Suprapubic skin (tissue), 4 donors: Measurements from ENCODE around the gene CMC1. TPM values are rescaled to one million over a fixed set of nuclear protein-coding genes. Genes with fewer than 3 reads are reported as not detected.

Experiments used
- DNase-seq, 2 donors: peaks; one replicate each; pipeline ENCODE4 v3.0.0-alpha.2; 2019; ENCODE audit warnings: low spot score in 2 of 2
- H3K27ac ChIP-seq: fragments of 200-600 bp; sonication (generic); one replicate; pipeline ENCODE4 v1.5.1; 2019
- H3K27me3 ChIP-seq: fragments of 200-600 bp; sonication (generic); one replicate; pipeline ENCODE4 v1.5.1; 2019
- H3K36me3 ChIP-seq: fragments of 200-600 bp; sonication (generic); one replicate; pipeline ENCODE4 v1.5.1; 2019
- H3K4me1 ChIP-seq: fragments of 200-600 bp; sonication (generic); one replicate; pipeline ENCODE4 v1.5.1; 2019
- H3K4me3 ChIP-seq: fragments of 200-600 bp; sonication (generic); one replicate; pipeline ENCODE4 v1.5.1; 2019; ENCODE audit warnings: mild to moderate bottlenecking
- H3K9me3 ChIP-seq: fragments of 200-600 bp; sonication (generic); one replicate; pipeline ENCODE4 v1.5.1; 2019
- EP300 ChIP-seq: sonication (generic); formaldehyde crosslinking; IDR thresholded peaks from one replicate; pipeline ENCODE4 v1.6.1; 2017; ENCODE audit warnings: antibody characterized with exemption
- POLR2A ChIP-seq, 2 donors: fragments of 450-650 bp; IDR thresholded peaks; one replicate each; pipeline ENCODE4 v1.6.1; 2017; ENCODE audit warnings: antibody characterized with exemption in 2 of 2, mild to moderate bottlenecking in 2 of 2, moderate library complexity in 2 of 2
- POLR2AphosphoS5 ChIP-seq, 3 donors: sonication (generic); formaldehyde crosslinking; IDR thresholded peaks; one replicate each; pipeline ENCODE4 v1.6.1; 2017; ENCODE audit warnings: antibody characterized with exemption in 3 of 3
- WGBS: methylation state at CpG from one replicate; pipeline ENCODE4 v1.1.5; 2018; 5-methylcytosine and 5-hydroxymethylcytosine counted together
- total RNA-seq, 4 donors: library from RNA; depleted of rRNA; stranded (reverse); fragments of >200 nt; gene quantifications; one replicate each; pipeline ENCODE4 v1.1.0, GENCODE V29; 2016
- TF ChIP-seq, protein P1 (sequence below), 2 donors: fragments of 200-600 bp in 1 of 2; fragments of 450-650 bp in 1 of 2; sonication (generic) in 1 of 2; IDR thresholded peaks; one replicate each; pipeline ENCODE4 v1.5.1; 2016 to 2019; ENCODE audit warnings: antibody characterized with exemption in 2 of 2, mild to moderate bottlenecking in 1 of 2, moderate library complexity in 1 of 2

CMC1 gene
- total RNA-seq, 4 donors from 2014 or later: 8.0 to 15.5 (median 10.3) TPM

DNA sequence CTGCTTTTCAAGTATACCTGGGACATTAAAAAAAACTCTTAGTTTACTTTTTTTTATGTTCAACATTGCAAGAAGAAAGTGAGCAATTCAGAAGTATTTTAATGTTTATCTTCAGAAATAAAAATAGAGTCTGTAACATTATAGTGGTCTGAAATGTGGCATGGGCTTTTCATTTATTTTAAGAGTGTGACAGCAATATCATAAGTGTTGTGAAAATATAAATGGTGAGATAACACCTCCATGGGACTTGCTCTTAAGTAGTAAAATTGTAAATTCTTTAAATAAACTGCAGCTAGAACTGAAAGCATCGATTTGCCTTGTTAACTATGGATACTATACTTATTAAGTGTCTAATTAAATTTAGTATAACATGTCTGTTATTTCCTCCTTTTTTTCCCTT lies 58.3 kb downstream of the CMC1 start:
- DNase-seq: no peak
- H3K4me1 ChIP-seq: no peaks in the 10 kb centered on the region
- TF ChIP-seq POLR2AphosphoS5 (IDR thresholded peaks at IDR 0.05) (no peak), EP300 (no peak), POLR2A (IDR thresholded peaks at IDR 0.05) (no peak)
- TF ChIP-seq, protein P1, sequence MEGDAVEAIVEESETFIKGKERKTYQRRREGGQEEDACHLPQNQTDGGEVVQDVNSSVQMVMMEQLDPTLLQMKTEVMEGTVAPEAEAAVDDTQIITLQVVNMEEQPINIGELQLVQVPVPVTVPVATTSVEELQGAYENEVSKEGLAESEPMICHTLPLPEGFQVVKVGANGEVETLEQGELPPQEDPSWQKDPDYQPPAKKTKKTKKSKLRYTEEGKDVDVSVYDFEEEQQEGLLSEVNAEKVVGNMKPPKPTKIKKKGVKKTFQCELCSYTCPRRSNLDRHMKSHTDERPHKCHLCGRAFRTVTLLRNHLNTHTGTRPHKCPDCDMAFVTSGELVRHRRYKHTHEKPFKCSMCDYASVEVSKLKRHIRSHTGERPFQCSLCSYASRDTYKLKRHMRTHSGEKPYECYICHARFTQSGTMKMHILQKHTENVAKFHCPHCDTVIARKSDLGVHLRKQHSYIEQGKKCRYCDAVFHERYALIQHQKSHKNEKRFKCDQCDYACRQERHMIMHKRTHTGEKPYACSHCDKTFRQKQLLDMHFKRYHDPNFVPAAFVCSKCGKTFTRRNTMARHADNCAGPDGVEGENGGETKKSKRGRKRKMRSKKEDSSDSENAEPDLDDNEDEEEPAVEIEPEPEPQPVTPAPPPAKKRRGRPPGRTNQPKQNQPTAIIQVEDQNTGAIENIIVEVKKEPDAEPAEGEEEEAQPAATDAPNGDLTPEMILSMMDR (IDR thresholded peaks at IDR 0.05): no peak
- no peaks in the 10 kb centered on the region for H3K36me3 ChIP-seq
- H3K27me3 ChIP-seq: no peaks in the 10 kb centered on the region
- no peak overlapping the region for H3K4me3 ChIP-seq
- no peaks in the 10 kb centered on the region for H3K9me3 ChIP-seq
- no peak overlapping the region for H3K27ac ChIP-seq
- 95% methylated on average over 1 of the region's 1 CpG for WGBS

DNA sequence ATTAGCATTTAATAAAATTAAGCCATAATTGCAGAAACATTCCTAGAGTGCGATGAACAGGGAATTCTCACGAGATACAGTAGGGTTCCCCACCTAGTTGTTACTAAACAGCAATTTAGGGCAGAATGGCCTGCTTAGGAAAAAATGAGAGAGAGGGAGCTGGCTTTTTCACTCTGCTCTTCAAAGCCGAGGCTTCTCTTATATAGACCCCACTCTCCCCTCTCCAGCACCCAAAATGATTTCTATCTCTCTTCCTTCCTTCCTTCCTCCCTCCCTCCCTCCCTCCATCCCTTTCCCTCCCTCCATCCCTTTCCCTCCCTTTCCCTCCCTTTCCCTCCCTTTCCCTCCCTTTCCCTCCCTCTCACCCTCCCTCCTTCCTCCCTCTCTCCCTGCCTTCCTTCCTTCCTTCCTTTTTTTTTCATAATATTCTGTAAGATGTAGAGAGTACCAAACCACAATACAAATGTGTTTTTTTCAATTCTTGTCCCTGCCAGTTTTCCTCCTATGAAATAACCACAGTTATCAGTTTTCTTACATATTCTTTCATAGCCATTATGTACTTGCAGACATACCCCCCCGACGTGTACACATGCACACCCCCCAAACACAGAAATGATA lies 59.0 kb downstream of the CMC1 start:
- H3K9me3 ChIP-seq: no peaks in the 10 kb centered on the region
- no peaks in the 10 kb centered on the region for H3K27me3 ChIP-seq
- H3K36me3 ChIP-seq: no peaks in the 10 kb centered on the region
- no peak overlapping the region for H3K27ac ChIP-seq
- H3K4me3 ChIP-seq: no peak overlapping the region
- no peak for DNase-seq
- no peak for TF ChIP-seq POLR2A (IDR thresholded peaks at IDR 0.05)
- TF ChIP-seq, protein P1 (IDR thresholded peaks at IDR 0.05): no peak
- no peak for TF ChIP-seq POLR2AphosphoS5 (IDR thresholded peaks at IDR 0.05)
- TF ChIP-seq EP300: no peak
- no peaks in the 10 kb centered on the region for H3K4me1 ChIP-seq
- WGBS: 91% methylated on average over 5 of the region's 5 CpGs

DNA sequence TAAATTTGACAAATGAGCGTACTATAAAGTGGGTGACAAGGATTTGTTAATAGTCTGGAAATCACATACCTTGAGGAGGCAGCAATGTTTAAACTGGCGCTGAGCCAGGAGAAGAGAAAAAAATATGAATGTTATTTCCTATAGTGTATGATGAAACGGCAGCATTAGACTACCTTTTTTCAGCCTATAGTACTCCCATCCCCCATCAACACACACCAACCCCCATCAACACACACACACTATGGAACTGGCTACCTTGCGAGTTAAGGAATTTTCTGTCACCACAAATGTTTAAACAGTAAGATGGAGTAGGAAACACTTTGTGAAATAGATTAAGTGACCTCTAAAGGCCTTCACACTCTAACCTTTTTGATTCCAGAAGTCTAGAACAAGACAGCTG lies 60.3 kb downstream of the CMC1 start:
- H3K27me3 ChIP-seq: no peaks in the 10 kb centered on the region
- H3K4me1 ChIP-seq: no peaks in the 10 kb centered on the region
- H3K9me3 ChIP-seq: no peaks in the 10 kb centered on the region
- DNase-seq: no peak
- H3K36me3 ChIP-seq: no peaks in the 10 kb centered on the region
- 89% methylated on average over 4 of the region's 4 CpGs for WGBS
- TF ChIP-seq, protein P1 (IDR thresholded peaks at IDR 0.05): no peak
- TF ChIP-seq POLR2AphosphoS5 (IDR thresholded peaks at IDR 0.05) (no peak), POLR2A (IDR thresholded peaks at IDR 0.05) (no peak), EP300 (no peak)
- H3K4me3 ChIP-seq: no peak overlapping the region
- H3K27ac ChIP-seq: no peak overlapping the region

DNA sequence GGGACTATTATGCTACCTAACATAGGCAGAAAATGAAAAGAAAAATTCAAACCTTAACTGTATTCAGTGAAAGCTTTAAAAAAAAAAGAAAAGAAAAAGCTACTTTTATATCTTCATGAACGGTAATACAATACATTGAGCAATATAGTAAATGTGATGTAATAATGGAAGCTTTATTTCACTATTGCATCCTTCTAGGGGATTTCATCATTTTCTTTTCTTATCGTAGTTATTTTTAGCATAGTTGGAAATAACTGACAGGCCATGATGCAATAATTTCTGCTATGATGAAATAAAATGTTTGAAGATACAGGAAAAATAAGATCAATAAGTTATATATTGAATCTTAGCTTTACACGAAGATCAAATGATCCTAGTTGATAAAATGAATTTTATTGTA lies 66.8 kb downstream of the CMC1 start:
- no peak overlapping the region for H3K27ac ChIP-seq
- TF ChIP-seq POLR2AphosphoS5 (IDR thresholded peaks at IDR 0.05) (no peak), EP300 (no peak), POLR2A (IDR thresholded peaks at IDR 0.05) (no peak)
- TF ChIP-seq, protein P1 (IDR thresholded peaks at IDR 0.05): no peak
- H3K36me3 ChIP-seq: no peaks in the 10 kb centered on the region
- H3K4me1 ChIP-seq: no peaks in the 10 kb centered on the region
- WGBS: 82% methylated on average over 3 of the region's 3 CpGs
- no peaks in the 10 kb centered on the region for H3K27me3 ChIP-seq
- no peaks in the 10 kb centered on the region for H3K9me3 ChIP-seq
- no peak overlapping the region for H3K4me3 ChIP-seq
- DNase-seq: no peak

DNA sequence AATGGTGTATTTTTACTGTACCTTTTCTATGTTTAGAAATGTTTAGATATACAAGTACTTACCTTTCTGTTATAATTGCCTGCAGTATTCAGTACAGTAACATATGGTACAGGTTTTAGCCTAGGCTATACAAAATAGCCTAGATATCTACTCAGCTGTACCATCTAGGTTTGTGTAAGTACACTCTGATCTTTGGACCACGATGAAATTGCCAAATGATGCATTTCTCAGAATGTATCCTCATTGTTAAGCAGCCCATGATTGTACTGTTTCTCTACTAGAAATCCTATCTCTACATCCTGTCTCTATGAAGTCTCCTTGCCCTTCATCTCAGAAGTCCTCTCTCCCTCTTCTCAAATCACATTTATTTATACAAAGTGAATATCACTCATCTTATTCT lies 74.3 kb downstream of the CMC1 start:
- 91% methylated on average over 1 of the region's 1 CpG for whole genome bisulfite sequencing
- no peak for DNase-seq
- TF ChIP-seq, protein P1 (IDR thresholded peaks at IDR 0.05): no peak
- TF ChIP-seq POLR2AphosphoS5 (IDR thresholded peaks at IDR 0.05) (no peak), EP300 (no peak), POLR2A (IDR thresholded peaks at IDR 0.05) (no peak)
- H3K4me3 ChIP-seq: no peak overlapping the region
- no peaks in the 10 kb centered on the region for H3K9me3 ChIP-seq
- no peaks in the 10 kb centered on the region for H3K4me1 ChIP-seq
- H3K27me3 ChIP-seq: no peaks in the 10 kb centered on the region
- H3K36me3 ChIP-seq: peaks cover 15% of the 10 kb centered on the region
- no peak overlapping the region for H3K27ac ChIP-seq
